ENCODE measurements around the gene NAP1L5. TPM values are rescaled to one million over a fixed set of nuclear protein-coding genes. Genes with fewer than 3 reads are reported as not detected.

The NAP1L5 gene
- total and polyA plus RNA-seq, 11 donors, result 2.7 to 7.9 (median 4.5) TPM

DNA sequence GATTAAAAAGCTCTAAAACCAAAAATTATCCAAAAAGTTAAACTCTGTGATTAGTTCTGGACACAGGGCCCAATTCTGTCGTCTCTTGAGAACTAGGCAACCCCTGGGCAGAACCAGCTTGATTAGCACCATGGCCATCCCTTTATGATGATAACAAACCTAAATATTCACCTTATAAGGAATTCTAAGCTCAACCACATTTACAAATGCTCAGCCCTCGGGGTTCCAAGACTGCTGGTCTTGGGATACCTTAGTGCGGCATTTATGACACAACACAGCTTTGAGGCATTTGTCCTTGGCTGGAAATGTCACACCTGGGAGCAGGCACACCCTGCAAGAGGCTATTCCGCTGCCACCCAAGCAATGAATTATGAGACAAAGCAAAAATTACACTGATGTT is 27.5 kb upstream of the NAP1L5 start:
- TF ChIP-seq, protein P1, sequence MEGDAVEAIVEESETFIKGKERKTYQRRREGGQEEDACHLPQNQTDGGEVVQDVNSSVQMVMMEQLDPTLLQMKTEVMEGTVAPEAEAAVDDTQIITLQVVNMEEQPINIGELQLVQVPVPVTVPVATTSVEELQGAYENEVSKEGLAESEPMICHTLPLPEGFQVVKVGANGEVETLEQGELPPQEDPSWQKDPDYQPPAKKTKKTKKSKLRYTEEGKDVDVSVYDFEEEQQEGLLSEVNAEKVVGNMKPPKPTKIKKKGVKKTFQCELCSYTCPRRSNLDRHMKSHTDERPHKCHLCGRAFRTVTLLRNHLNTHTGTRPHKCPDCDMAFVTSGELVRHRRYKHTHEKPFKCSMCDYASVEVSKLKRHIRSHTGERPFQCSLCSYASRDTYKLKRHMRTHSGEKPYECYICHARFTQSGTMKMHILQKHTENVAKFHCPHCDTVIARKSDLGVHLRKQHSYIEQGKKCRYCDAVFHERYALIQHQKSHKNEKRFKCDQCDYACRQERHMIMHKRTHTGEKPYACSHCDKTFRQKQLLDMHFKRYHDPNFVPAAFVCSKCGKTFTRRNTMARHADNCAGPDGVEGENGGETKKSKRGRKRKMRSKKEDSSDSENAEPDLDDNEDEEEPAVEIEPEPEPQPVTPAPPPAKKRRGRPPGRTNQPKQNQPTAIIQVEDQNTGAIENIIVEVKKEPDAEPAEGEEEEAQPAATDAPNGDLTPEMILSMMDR (IDR thresholded peaks at IDR 0.05), result no peak
- TF ChIP-seq POLR2A (IDR thresholded peaks at IDR 0.05), result no peak
- H3K27me3 ChIP-seq, result no peaks in the 10 kb centered on the region
- H3K4me1 ChIP-seq, result peaks cover 5 to 68% (median 41%) of the 10 kb centered on the region in 12 donors
- H3K36me3 ChIP-seq, result peaks cover 0 to 88% (median 61%) of the 10 kb centered on the region in 9 donors
- WGBS, 4 donors, result 94 to 96% (median 96%) methylated on average over 4 of the region's 4 CpGs
- intact Hi-C loops (cut with DNase I), result no loop called here
- ATAC-seq (no peak), DNase-seq (no peak)
- no peak overlapping the region for H3K4me3 ChIP-seq
- no peaks in the 10 kb centered on the region for H3K9me3 ChIP-seq
- peak overlapping the region in 1 of 12 donors; percentile 13 for H3K27ac ChIP-seq

DNA sequence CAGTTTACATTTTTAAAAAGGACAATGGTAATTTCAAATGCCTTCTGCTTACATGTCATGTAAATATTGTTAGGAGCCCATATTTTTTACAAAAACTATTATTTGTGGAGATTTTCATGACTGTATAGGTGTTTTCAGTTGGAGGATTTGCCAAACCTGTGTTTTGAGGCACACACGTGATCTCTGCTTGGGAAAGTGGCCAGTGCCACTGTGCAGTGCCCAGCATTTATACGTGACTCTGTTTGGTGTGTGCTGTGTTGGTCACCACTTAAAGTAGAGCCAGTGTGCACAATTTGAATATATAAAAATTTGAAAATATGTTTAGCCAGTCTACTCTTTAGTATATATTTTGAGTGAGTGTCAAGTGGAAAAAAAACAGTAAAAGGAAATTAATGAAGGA is 26.8 kb upstream of the NAP1L5 start:
- Histone ChIP-seq H3K27me3 (no peaks in the 10 kb centered on the region), H3K4me3 (no peak overlapping the region), H3K9me3 (no peaks in the 10 kb centered on the region), H3K36me3 (peaks cover 0 to 80% (median 54%) of the 10 kb centered on the region in 9 donors), H3K27ac (peak overlapping the region in 2 of 12 donors; percentile 7 to 13), H3K4me1 (peaks cover 5 to 68% (median 40%) of the 10 kb centered on the region in 12 donors)
- TF ChIP-seq POLR2A (IDR thresholded peaks at IDR 0.05), result no peak
- TF ChIP-seq, protein P1 (IDR thresholded peaks at IDR 0.05), result no peak
- DNase-seq (no peak), ATAC-seq (no peak)
- WGBS, 4 donors, result 55 to 77% (median 61%) methylated on average over 2 of the region's 2 CpGs
- intact Hi-C loops (cut with DNase I), result loop anchor here in 1 of 10 donors (5.0 kb wide), 1 partner anchor 33 kb away; no protein-coding TSS in a partner anchor

DNA sequence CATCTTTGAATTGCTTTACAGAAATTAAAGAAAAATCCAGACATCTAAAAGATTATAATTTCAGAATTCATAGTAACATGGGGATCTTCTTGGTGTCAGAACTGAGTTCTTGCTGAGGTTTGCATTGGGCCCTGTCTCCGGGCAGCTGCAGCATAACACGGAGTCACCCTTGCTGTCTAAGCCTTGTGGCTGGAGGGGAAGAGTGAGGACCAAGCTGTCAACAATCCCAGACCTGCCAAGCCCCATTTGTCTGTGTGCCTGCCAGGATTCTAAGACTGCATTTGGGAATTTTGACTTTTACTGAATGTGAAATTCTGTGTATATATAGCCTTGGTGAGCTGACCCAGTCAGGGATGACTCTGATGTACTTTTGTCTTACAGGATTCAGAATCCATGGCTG is 25.2 kb upstream of the NAP1L5 start:
- Histone ChIP-seq H3K4me3 (no peak overlapping the region), H3K27me3 (no peaks in the 10 kb centered on the region), H3K36me3 (peaks cover 0 to 71% (median 52%) of the 10 kb centered on the region in 9 donors), H3K9me3 (peaks cover 0 to 6% (median 2%) of the 10 kb centered on the region in 12 donors), H3K27ac (peak overlapping the region in 4 of 12 donors; percentile 2 to 25 (median 11)), H3K4me1 (peaks cover 2 to 52% (median 29%) of the 10 kb centered on the region in 12 donors)
- 52 to 71% (median 64%) methylated on average over 2 of the region's 2 CpGs for WGBS, 4 donors
- intact Hi-C loops (cut with DNase I), result loop anchor here in 1 of 10 donors (5.0 kb wide), 1 partner anchor 34 kb away; no protein-coding TSS in a partner anchor
- no peak for TF ChIP-seq POLR2A (IDR thresholded peaks at IDR 0.05)
- TF ChIP-seq, protein P1 (IDR thresholded peaks at IDR 0.05), result no peak
- ATAC-seq (peak; percentile 57 to 68 (median 62)), DNase-seq (peak in 1 of 5 donors; percentile 52)

DNA sequence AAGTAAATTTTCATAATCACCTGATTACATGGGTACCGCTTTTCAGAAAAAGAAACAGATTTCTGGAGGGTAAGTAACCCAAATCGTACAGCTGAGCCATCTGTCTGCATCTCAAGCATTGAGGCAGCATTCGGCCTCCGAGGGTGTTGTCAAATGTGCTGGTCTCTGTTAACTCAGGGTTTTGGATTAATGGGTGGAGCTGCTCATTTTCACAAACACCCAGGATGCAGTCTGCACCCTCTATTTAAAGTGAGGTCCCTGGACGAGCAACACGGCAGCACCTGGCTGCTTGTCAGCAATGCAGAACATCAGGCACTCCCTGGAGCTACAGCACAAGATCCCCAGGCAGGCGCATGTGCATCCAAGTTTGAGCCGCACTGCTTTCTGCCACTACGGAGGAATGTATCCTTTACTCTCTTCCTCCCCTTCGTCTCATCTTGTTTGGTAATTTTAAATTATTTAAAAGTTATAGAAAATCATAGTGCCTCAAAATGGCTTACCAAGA is 24.7 kb upstream of the NAP1L5 start:
- peaks cover 0 to 71% (median 52%) of the 10 kb centered on the region in 9 donors for H3K36me3 ChIP-seq
- H3K27me3 ChIP-seq, result no peaks in the 10 kb centered on the region
- H3K4me3 ChIP-seq, result no peak overlapping the region
- peaks cover 0 to 48% (median 28%) of the 10 kb centered on the region in 12 donors for H3K4me1 ChIP-seq
- DNase-seq, result peak in 4 of 5 donors; percentile 35 to 74 (median 42)
- H3K27ac ChIP-seq, result peak overlapping the region in 5 of 12 donors; percentile 2 to 25 (median 4)
- H3K9me3 ChIP-seq, result peaks cover 0 to 11% (median 6%) of the 10 kb centered on the region in 12 donors
- 55 to 69% (median 63%) methylated on average over 10 of the region's 10 CpGs for WGBS, 4 donors
- TF ChIP-seq, protein P1 (IDR thresholded peaks at IDR 0.05), result no peak
- no peak for TF ChIP-seq POLR2A (IDR thresholded peaks at IDR 0.05)
- intact Hi-C loops (cut with DNase I), result loop anchor here in 1 of 10 donors (5.0 kb wide), 1 partner anchor 35 kb away; no protein-coding TSS in a partner anchor
- ATAC-seq, result peak; percentile 45 to 83 (median 76)
